GM12872 (cell line): ENCODE results near the gene SRPK3.

Experiments used
- CTCF ChIP-seq: IDR thresholded peaks from 3 replicates; pipeline ENCODE4 v1.5.1; 2011; ENCODE audit warnings: low read depth, mild to moderate bottlenecking, low read length, moderate library complexity; ENCODE audit not compliant: insufficient read depth

SRPK3 gene

GRCh38 chrX:153821066-153821465 lies 40.2 kb downstream of the SRPK3 start:
- no peak for TF ChIP-seq CTCF

- no peak for TF ChIP-seq CTCF
Observed at GRCh38 chrX:153824348-153824747, 43.5 kb downstream of the SRPK3 start.

DNA sequence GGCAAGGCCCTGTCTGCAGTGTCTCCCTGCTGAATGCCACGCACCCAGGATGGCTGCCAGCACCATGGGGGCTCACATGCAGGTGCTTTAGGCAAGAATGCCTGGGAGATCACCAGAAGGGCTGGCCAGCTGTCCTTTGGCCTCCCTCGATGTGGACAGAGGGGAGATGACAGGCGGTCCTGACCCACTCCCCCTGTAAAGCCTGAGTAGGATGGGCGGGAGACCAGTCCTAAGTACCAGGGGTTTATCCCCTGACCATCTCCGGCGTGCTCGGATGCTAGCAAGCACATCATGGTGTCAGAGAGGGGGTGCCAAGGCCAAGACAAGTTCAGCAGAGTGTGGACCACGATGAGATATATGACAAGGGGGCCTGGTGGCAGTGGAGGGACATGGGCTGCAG lies 44.2 kb downstream of the SRPK3 start:
- TF ChIP-seq CTCF, result no peak

DNA sequence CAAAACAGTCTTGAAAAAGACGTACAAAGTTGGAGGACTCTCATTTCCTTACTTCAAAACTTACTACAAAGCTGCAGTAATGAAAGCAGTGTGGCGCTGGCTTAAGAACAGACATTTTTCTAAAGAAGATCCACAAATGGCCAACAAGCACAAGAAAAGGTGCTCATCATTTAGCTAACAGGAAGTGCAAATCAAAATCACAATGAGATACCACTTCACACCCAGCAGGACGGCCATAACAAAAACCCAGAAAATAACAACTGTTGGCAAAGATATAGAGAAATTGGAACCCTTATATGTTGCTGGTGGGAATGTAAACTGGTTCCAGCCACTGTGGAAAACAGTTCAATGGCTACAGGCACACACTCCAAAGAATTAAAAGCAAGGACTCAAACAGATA lies 46.2 kb downstream of the SRPK3 start:
- no peak for TF ChIP-seq CTCF

DNA sequence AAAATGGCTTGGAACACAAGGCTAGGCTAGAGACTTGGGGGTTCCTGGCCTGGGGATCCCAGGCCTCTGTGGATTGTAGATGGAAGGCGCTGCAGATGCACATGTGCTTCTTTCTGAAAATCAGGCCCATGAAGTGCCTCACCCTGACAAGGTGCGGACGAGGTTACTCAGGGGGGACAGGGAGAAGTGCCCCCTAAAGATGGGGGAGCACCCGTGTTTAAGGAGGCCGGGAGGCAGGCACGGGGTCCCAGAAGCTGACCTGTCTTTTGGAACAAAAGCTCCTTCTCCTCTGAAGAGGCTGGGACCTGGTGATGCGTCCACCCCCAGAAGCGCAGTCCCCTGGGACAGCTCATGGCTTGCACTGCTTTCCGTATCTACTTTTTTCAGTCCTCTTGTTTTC lies 47.1 kb downstream of the SRPK3 start:
- no peak for TF ChIP-seq CTCF

- no peak for TF ChIP-seq CTCF
Observed at GRCh38 chrX:153828308-153828707, 47.5 kb downstream of the SRPK3 start.

GRCh38 chrX:153828723-153829548 lies 48.1 kb downstream of the SRPK3 start:
- no peak for TF ChIP-seq CTCF

DNA sequence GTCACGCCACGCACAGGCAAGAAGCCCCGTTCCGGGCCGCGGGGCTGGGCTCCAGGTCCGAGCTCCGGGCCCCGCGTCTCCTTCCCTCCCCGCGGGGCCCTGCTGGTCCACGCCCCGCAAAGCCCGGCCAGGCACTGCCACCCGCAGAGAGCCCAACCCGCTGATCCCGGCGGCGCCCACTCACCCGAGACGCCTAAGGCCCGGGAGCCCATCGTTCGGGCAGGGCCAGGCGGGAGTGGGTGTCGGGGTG lies 48.6 kb downstream of the SRPK3 start:
- TF ChIP-seq CTCF, result no peak
